HG03575 (cell line): ENCODE results near the gene PRODH2.
"Not testable (repeated sequence)": the region's sequence is repeated elsewhere in the genome, so short reads cannot be mapped to it uniquely, and the experiment has no call there.

Experiments
- ATAC-seq: cut with Tn5 transposase; IDR thresholded peaks from one replicate; pipeline ENCODE4 v1.9.1; 2021; ENCODE audit not compliant: unreplicated experiment, insufficient number of reproducible peaks, low FRiP score; ENCODE audit errors: extremely low read depth

The PRODH2 gene

GRCh38 chr19:35844482-35845214, 32.0 kb upstream of the PRODH2 start:
- no peak for ATAC-seq

GRCh38 chr19:35843676-35844481, 31.2 kb upstream of the PRODH2 start:
- no peak for ATAC-seq

- ATAC-seq, result no peak
These were observed 30.1 kb upstream of the PRODH2 start for GRCh38 chr19:35842666-35843272.

- no peak for ATAC-seq
These were observed 29.4 kb upstream of the PRODH2 start for GRCh38 chr19:35841961-35842595.

GRCh38 chr19:35836096-35836495, 23.5 kb upstream of the PRODH2 start:
- not testable (repeated sequence) for ATAC-seq

- ATAC-seq, result no peak
These were observed 21.3 kb upstream of the PRODH2 start for GRCh38 chr19:35833972-35834371.

- no peak for ATAC-seq
These were observed 19.4 kb upstream of the PRODH2 start for GRCh38 chr19:35832054-35832453.

- no peak for ATAC-seq
These were observed 18.3 kb upstream of the PRODH2 start for GRCh38 chr19:35830986-35831385.

- ATAC-seq, result no peak
These were observed 16.2 kb upstream of the PRODH2 start for GRCh38 chr19:35828692-35829301.

GRCh38 chr19:35824150-35824549, 11.5 kb upstream of the PRODH2 start:
- ATAC-seq, result no peak

- no peak for ATAC-seq
These were observed 9.9 kb upstream of the PRODH2 start for GRCh38 chr19:35822579-35822978.

- no peak for ATAC-seq
These were observed 5.8 kb upstream of the PRODH2 start for GRCh38 chr19:35818445-35818844.

- ATAC-seq, result no peak
These were observed 4.2 kb upstream of the PRODH2 start for GRCh38 chr19:35816846-35817245.

GRCh38 chr19:35816262-35816661, 3.6 kb upstream of the PRODH2 start:
- ATAC-seq, result no peak

GRCh38 chr19:35813043-35813890, 622 bp upstream of the PRODH2 start:
- no peak for ATAC-seq

- no peak for ATAC-seq
These were observed 1.1 kb downstream of the PRODH2 start for GRCh38 chr19:35811317-35812219.

GRCh38 chr19:35807633-35808032, 5.0 kb downstream of the PRODH2 start:
- ATAC-seq, result no peak
